AG04449 (cell line): ENCODE data around the gene MET.

Source experiments
- CTCF ChIA-PET: fragments of 350-600 bp; formaldehyde crosslinking; extraction: SDS; loops from one replicate; lab custom pipeline; 2021; ENCODE audit warnings: antibody characterized with exemption; lab: Yijun Ruan, JAX
- POLR2A ChIA-PET: fragments of 400-600, 350-600 bp; formaldehyde crosslinking; extraction: SDS; loops from one replicate; lab custom pipeline; 2020; ENCODE audit warnings: antibody characterized with exemption, inconsistent platforms; lab: Yijun Ruan, JAX
- DNase-seq: peaks from one replicate; pipeline ENCODE4 v3.0.0-alpha.2; 2010; ENCODE audit warnings: low read depth, low spot score
- H3K4me3 ChIP-seq: 2 replicates; pipeline ENCODE4 v1.5.1; 2011; ENCODE audit warnings: low read depth, mild to moderate bottlenecking, control low read depth, low read length
- CTCF ChIP-seq: IDR thresholded peaks from one replicate; pipeline ENCODE4 v1.5.1; 2011; ENCODE audit warnings: mild to moderate bottlenecking, moderate library complexity, low read length, control low read depth, inconsistent platforms; ENCODE audit not compliant: insufficient read depth; ENCODE audit errors: missing control alignments

The MET gene

GRCh38 chr7:116697761-116698160, 25.8 kb downstream of the MET start:
- ChIA-PET POLR2A (no interaction called here), CTCF (interaction anchor here (1.7 kb wide), 1 partner anchor 13 kb away, joined by 4 read pairs; no protein-coding TSS in a partner anchor)
- H3K4me3 ChIP-seq: no peak overlapping the region
- no peak for DNase-seq
- no peak for TF ChIP-seq CTCF

GRCh38 chr7:116698396-116698795, 26.4 kb downstream of the MET start:
- H3K4me3 ChIP-seq: no peak overlapping the region
- CTCF ChIA-PET: interaction anchor here (1.7 kb wide), 1 partner anchor 13 kb away, joined by 4 read pairs; no protein-coding TSS in a partner anchor
- DNase-seq: no peak
- POLR2A ChIA-PET: no interaction called here
- no peak for TF ChIP-seq CTCF

GRCh38 chr7:116698930-116699721, 27.1 kb downstream of the MET start:
- no peak overlapping the region for H3K4me3 ChIP-seq
- DNase-seq: no peak
- ChIA-PET CTCF (interaction anchor here (1.7 kb wide), 1 partner anchor 12 kb away, joined by 4 read pairs; no protein-coding TSS in a partner anchor), POLR2A (no interaction called here)
- TF ChIP-seq CTCF: no peak

GRCh38 chr7:116699722-116700120, 27.7 kb downstream of the MET start:
- CTCF ChIA-PET: interaction anchor here (1.7 kb wide), 1 partner anchor 11 kb away, joined by 4 read pairs; no protein-coding TSS in a partner anchor
- POLR2A ChIA-PET: interaction anchor here (1.3 kb wide), 1 partner anchor 17 kb away, joined by 3 read pairs; no protein-coding TSS in a partner anchor

GRCh38 chr7:116702046-116702785, 30.2 kb downstream of the MET start:
- ChIA-PET POLR2A (interaction anchor here (0.6 kb wide), 1 partner anchor 92 kb away, joined by 3 read pairs; no protein-coding TSS in a partner anchor), CTCF (interaction anchor here (1.0 to 1.6 kb wide), 2 partner anchors 12 to 111 kb away, joined by 3 to 6 read pairs; no protein-coding TSS in a partner anchor)
- no peak overlapping the region for H3K4me3 ChIP-seq
- no peak for DNase-seq
- TF ChIP-seq CTCF: no peak

More at GRCh38 chr7:116699722-116700120, 27.7 kb downstream of the MET start:
- no peak for DNase-seq
- H3K4me3 ChIP-seq: no peak overlapping the region
- TF ChIP-seq CTCF: no peak
